ENCODE measurements around the gene TUBAL3. TPM values are rescaled to one million over a fixed set of nuclear protein-coding genes. Genes with fewer than 3 reads are reported as not detected.

The TUBAL3 gene
- total RNA-seq, 1 experiment from 2014 or later, result 0.19 TPM

GRCh38 chr10:5343561-5343960 lies 61.1 kb downstream of the TUBAL3 start:
- Histone ChIP-seq H3K27me3 (replicated peaks; ENCODE audit: insufficient read depth, low read depth, low read length, poor library complexity) (no peaks in the 10 kb centered on the region), H3K9me3 (ENCODE audit: low read depth, low read length, poor library complexity, severe bottlenecking) (no peaks in the 10 kb centered on the region), H3K36me3 (ENCODE audit: insufficient read depth, low read length, poor library complexity, severe bottlenecking) (no peaks in the 10 kb centered on the region), H3K4me3 (ENCODE audit: low read depth, low read length, poor library complexity, severe bottlenecking) (no peak overlapping the region), H3K27ac (ENCODE audit: low read depth, low read length, poor library complexity, severe bottlenecking) (no peak overlapping the region), H3K4me1 (ENCODE audit: insufficient read depth, low read length, poor library complexity, severe bottlenecking) (no peaks in the 10 kb centered on the region)
- DNase-seq (ENCODE audit: low spot score), result peak; percentile 48
- CTCF ChIA-PET, result no interaction called here
- POLR2A ChIA-PET (ENCODE audit: low non-redundant PET), result no interaction called here
- peak; percentile 38 for TF ChIP-seq CTCF (conservative IDR thresholded peaks at IDR 0.05; ENCODE audit: low read depth, low read length)
- TF ChIP-seq EZH2 (IDR thresholded peaks at IDR 0.05; ENCODE audit: borderline replicate concordance, low read depth, low read length, poor library complexity, severe bottlenecking), result no peak
- no TSS peak for BruUV-seq (replicated peaks)
- intact Hi-C loops (cut with micrococcal nuclease; ENCODE audit: unreplicated experiment), result no loop called here

Other genes starting within 250 kb of the TUBAL3 start
- 0.48 and 0.58 TPM in 2 replicates for gene AKR1C8, start 219.7 kb downstream of the TUBAL3 start, total RNA-seq (2021)
- not detected in 2 replicates for gene AKR1C4, start 208.0 kb downstream of the TUBAL3 start, total RNA-seq (2021)
- not detected in 2 replicates for gene UCN3, start 39.9 kb downstream of the TUBAL3 start, total RNA-seq (2021)
- gene NET1, start 7.7 kb upstream of the TUBAL3 start, total RNA-seq (2021), result 64.3 and 71.4 TPM in 2 replicates
- not detected in 2 replicates for gene CALML5, start 94.7 kb upstream of the TUBAL3 start, total RNA-seq (2021)
- not detected in 2 replicates for gene CALML3, start 120.1 kb upstream of the TUBAL3 start, total RNA-seq (2021)

All from A673 (cell line).